ENCODE results near the gene ACTR2. TPM values are rescaled to one million over a fixed set of nuclear protein-coding genes. Genes with fewer than 3 reads are reported as not detected.
"Not testable (repeated sequence)": the region's sequence is repeated elsewhere in the genome, so short reads cannot be mapped to it uniquely, and the experiment has no call there.

Gene ACTR2
- total RNA-seq, 1 donor: 115 TPM

GRCh38 chr2:65228263-65228750, 676 bp downstream of the ACTR2 start:
- peak; percentile 62 for DNase-seq (ENCODE audit: low read depth)
- TF ChIP-seq CTCF (IDR thresholded peaks at IDR 0.05; ENCODE audit: insufficient read depth, low read depth, low read length): no peak
- H3K4me3 ChIP-seq (ENCODE audit: low read depth, low read length): peak overlapping the region; percentile 100

GRCh38 chr2:65231121-65231520, 3.5 kb downstream of the ACTR2 start:
- DNase-seq (ENCODE audit: low read depth): peak; percentile 46
- H3K4me3 ChIP-seq (ENCODE audit: low read depth, low read length): no peak overlapping the region
- no peak for TF ChIP-seq CTCF (IDR thresholded peaks at IDR 0.05; ENCODE audit: insufficient read depth, low read depth, low read length)

- H3K4me3 ChIP-seq (ENCODE audit: low read depth, low read length): no peak overlapping the region
- no peak for TF ChIP-seq CTCF (IDR thresholded peaks at IDR 0.05; ENCODE audit: insufficient read depth, low read depth, low read length)
- peak; percentile 34 for DNase-seq (ENCODE audit: low read depth)
These were observed 4.4 kb downstream of the ACTR2 start for GRCh38 chr2:65231892-65232477.

GRCh38 chr2:65232636-65233035, 5.0 kb downstream of the ACTR2 start:
- DNase-seq (ENCODE audit: low read depth): peak; percentile 30
- no peak for TF ChIP-seq CTCF (IDR thresholded peaks at IDR 0.05; ENCODE audit: insufficient read depth, low read depth, low read length)
- no peak overlapping the region for H3K4me3 ChIP-seq (ENCODE audit: low read depth, low read length)

- no peak for TF ChIP-seq CTCF (IDR thresholded peaks at IDR 0.05; ENCODE audit: insufficient read depth, low read depth, low read length)
- DNase-seq (ENCODE audit: low read depth): no peak
- no peak overlapping the region for H3K4me3 ChIP-seq (ENCODE audit: low read depth, low read length)
These were observed 13.0 kb downstream of the ACTR2 start for GRCh38 chr2:65240657-65241056.

- H3K4me3 ChIP-seq (ENCODE audit: low read depth, low read length); DNase-seq (ENCODE audit: low read depth): not testable (repeated sequence)
These were observed 16.8 kb downstream of the ACTR2 start for GRCh38 chr2:65244452-65244851.

GRCh38 chr2:65252640-65253039, 25.0 kb downstream of the ACTR2 start:
- TF ChIP-seq CTCF (IDR thresholded peaks at IDR 0.05; ENCODE audit: insufficient read depth, low read depth, low read length): no peak
- no peak overlapping the region for H3K4me3 ChIP-seq (ENCODE audit: low read depth, low read length)
- no peak for DNase-seq (ENCODE audit: low read depth)

Data from fibroblast of villous mesenchyme (primary cell).